Tibial nerve (tissue), 3 donors: Measurements from ENCODE around the gene PREX1.

Experiments used
- POLR2A ChIP-seq, 2 donors: fragments of 450-650 bp; IDR thresholded peaks; one replicate each; pipeline ENCODE4 v1.6.1; 2017; ENCODE audit warnings: antibody characterized with exemption in 2 of 2, mild to moderate bottlenecking in 2 of 2, moderate library complexity in 2 of 2
- TF ChIP-seq, protein P1 (sequence below), 5 experiments: fragments of 200-600 bp in 3 of 5; fragments of 450-650 bp in 2 of 5; sonication (generic) in 3 of 5; IDR thresholded peaks; one replicate each; pipeline ENCODE4 v1.5.1; 2016 to 2019; ENCODE audit warnings: antibody characterized with exemption in 5 of 5, mild to moderate bottlenecking in 3 of 5, moderate library complexity in 2 of 5

DNA sequence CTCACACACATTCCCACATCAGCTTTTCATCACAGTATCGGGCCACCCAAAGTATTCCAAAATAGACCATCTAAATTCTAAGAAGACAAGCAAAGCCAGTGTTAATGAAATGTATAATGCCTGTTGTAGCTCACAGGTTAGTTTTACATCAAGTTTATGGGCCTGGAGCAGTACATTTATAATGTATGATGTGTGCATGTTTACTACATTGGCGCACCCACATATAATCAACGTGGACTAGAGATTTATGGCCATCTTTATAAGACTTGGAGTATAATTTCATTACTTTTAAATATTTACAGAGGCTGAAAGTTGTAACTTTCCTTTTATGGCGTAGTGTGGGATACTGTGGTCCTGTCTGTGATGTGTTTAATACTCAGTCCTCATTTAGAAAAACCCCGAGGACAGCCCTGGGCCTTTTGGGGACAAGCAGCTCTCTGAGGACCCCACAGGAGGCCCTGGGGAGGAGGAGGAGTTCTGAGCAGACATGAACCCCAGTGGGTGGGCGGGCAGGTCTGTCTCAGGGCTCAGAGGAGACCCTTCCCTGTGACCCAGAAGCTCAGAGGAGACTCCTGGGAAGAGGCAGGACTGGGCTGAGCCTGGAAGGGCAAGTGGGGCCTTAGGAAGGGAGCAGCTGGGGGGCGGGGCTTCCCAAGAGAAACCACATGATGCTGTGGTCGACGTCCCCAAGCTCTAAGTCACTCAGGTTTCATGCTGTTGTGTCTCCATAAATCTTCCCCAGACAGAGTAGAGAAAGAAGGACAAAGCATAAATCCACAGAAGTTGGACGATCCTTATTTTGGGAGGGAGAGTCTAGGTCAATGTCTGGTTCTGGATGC lies 232.1 kb downstream of the PREX1 start:
- no peak for TF ChIP-seq POLR2A (IDR thresholded peaks at IDR 0.05)
- TF ChIP-seq, protein P1, sequence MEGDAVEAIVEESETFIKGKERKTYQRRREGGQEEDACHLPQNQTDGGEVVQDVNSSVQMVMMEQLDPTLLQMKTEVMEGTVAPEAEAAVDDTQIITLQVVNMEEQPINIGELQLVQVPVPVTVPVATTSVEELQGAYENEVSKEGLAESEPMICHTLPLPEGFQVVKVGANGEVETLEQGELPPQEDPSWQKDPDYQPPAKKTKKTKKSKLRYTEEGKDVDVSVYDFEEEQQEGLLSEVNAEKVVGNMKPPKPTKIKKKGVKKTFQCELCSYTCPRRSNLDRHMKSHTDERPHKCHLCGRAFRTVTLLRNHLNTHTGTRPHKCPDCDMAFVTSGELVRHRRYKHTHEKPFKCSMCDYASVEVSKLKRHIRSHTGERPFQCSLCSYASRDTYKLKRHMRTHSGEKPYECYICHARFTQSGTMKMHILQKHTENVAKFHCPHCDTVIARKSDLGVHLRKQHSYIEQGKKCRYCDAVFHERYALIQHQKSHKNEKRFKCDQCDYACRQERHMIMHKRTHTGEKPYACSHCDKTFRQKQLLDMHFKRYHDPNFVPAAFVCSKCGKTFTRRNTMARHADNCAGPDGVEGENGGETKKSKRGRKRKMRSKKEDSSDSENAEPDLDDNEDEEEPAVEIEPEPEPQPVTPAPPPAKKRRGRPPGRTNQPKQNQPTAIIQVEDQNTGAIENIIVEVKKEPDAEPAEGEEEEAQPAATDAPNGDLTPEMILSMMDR (IDR thresholded peaks at IDR 0.05) = no peak
